ENCODE measurements around the gene SLC25A30. TPM values are rescaled to one million over a fixed set of nuclear protein-coding genes. Genes with fewer than 3 reads are reported as not detected.

Gene SLC25A30
- total and polyA plus RNA-seq, 4 donors: 5.4 to 59.2 (median 17.8) TPM

DNA sequence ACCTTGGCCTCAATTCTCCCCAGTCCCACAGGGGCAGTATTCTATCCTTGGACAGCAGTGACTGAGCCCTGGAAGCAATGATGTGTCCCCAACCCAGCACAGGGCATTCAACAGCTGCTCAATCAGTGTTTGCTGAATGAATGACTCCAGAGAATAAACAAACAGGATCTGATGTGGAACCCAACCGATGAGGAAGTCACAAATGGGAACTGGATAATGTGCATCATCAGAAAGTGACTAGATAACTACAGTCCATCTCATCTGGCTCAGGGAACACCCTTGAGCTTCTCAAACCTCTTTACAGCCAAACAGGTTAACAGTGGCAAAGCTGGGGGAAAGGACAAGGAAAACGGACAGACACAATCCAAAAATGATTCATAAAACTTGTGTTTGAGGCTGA lies 8.2 kb downstream of the SLC25A30 start (continued):
- TF ChIP-seq REST (IDR thresholded peaks at IDR 0.05) (no peak), NR2F2 (IDR thresholded peaks at IDR 0.05) (no peak), EGR1 (IDR thresholded peaks at IDR 0.05; ENCODE audit: low read depth in 2 of 2) (no peak), HNF4A (conservative IDR thresholded peaks at IDR 0.05) (no peak)

DNA sequence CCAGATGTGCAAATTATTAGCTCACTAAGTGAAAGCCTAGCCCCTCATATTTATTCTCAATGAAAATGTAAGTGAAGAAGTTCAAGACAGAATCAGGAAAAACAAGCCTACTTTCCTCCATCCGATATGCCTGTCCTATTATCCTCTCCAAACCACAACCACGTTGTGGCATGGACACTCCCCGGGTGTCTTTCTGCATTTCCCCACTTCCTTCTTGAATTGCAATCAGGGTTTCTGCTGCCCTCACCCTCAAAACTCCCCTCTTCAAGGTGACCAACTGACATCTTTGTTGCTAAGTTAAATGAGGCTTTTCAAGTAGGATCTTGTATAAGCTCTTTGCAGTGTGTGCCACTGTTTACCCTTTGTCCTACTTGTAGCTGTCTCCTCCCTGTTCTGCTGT lies 11.8 kb downstream of the SLC25A30 start:
- 80% methylated on average over 3 of the region's 3 CpGs for WGBS
- no peak for TF ChIP-seq RXRA (IDR thresholded peaks at IDR 0.05)
- TF ChIP-seq REST (IDR thresholded peaks at IDR 0.05): no peak
- no peak for TF ChIP-seq SP1 (IDR thresholded peaks at IDR 0.05)
- TF ChIP-seq JUND (IDR thresholded peaks at IDR 0.05): no peak
- no peak for TF ChIP-seq TAF1 (conservative IDR thresholded peaks at IDR 0.05)
- no peak for TF ChIP-seq EGR1 (IDR thresholded peaks at IDR 0.05; ENCODE audit: low read depth in 2 of 2)
- TF ChIP-seq RAD21 (IDR thresholded peaks at IDR 0.05): no peak
- no peak for TF ChIP-seq ZBTB33 (IDR thresholded peaks at IDR 0.05)
- TF ChIP-seq FOXA1 (IDR thresholded peaks at IDR 0.05): no peak
- TF ChIP-seq YY1 (IDR thresholded peaks at IDR 0.05): no peak
- TF ChIP-seq ATF3 (IDR thresholded peaks at IDR 0.05): no peak
- TF ChIP-seq HNF4A (conservative IDR thresholded peaks at IDR 0.05): no peak
- no peak for DNase-seq (ENCODE audit: low spot score)

More for the DNA sequence above, 11.8 kb downstream of the SLC25A30 start:
- Histone ChIP-seq H3K27me3 (ENCODE audit: control insufficient read depth in 4 of 4, insufficient read depth in 4 of 4, low read length in 3 of 4) (no peaks in the 10 kb centered on the region), H3K9ac (ENCODE audit: low read depth in 1 of 2, low read length in 2 of 2) (no peak overlapping the region), H3K4me1 (ENCODE audit: control insufficient read depth in 4 of 4, insufficient read depth in 4 of 4, low read length in 3 of 4) (no peaks in the 10 kb centered on the region), H3K27ac (ENCODE audit: low read depth in 1 of 2, low read length in 2 of 2) (no peak overlapping the region), H3K4me3 (ENCODE audit: low read depth in 1 of 3, low read length in 3 of 3) (no peak overlapping the region), H3K9me3 (ENCODE audit: control insufficient read depth in 4 of 4, low read length in 3 of 4) (no peaks in the 10 kb centered on the region), H3K36me3 (ENCODE audit: control insufficient read depth in 4 of 4, insufficient read depth in 3 of 4, low read depth in 1 of 4, low read length in 3 of 4) (peaks cover 11 to 84% (median 65%) of the 10 kb centered on the region in 4 donors)
